Thyroid gland (tissue), 4 donors: Measurements from ENCODE around the gene COMT.

Experiments
- POLR2A ChIP-seq, 2 donors: fragments of 450-650 bp; IDR thresholded peaks; one replicate each; pipeline ENCODE4 v1.6.1; 2017; ENCODE audit warnings: antibody characterized with exemption in 2 of 2, mild to moderate bottlenecking in 2 of 2, moderate library complexity in 1 of 2
- TF ChIP-seq, protein P1 (sequence below), 6 experiments: fragments of 200-600 bp in 3 of 6; fragments of 450-650 bp in 3 of 6; sonication (generic) in 3 of 6; IDR thresholded peaks; one replicate each; pipeline ENCODE4 v1.5.1; 2016 to 2019; ENCODE audit warnings: antibody characterized with exemption in 6 of 6, mild to moderate bottlenecking in 2 of 6, inconsistent platforms in 1 of 6, moderate library complexity in 1 of 6

DNA sequence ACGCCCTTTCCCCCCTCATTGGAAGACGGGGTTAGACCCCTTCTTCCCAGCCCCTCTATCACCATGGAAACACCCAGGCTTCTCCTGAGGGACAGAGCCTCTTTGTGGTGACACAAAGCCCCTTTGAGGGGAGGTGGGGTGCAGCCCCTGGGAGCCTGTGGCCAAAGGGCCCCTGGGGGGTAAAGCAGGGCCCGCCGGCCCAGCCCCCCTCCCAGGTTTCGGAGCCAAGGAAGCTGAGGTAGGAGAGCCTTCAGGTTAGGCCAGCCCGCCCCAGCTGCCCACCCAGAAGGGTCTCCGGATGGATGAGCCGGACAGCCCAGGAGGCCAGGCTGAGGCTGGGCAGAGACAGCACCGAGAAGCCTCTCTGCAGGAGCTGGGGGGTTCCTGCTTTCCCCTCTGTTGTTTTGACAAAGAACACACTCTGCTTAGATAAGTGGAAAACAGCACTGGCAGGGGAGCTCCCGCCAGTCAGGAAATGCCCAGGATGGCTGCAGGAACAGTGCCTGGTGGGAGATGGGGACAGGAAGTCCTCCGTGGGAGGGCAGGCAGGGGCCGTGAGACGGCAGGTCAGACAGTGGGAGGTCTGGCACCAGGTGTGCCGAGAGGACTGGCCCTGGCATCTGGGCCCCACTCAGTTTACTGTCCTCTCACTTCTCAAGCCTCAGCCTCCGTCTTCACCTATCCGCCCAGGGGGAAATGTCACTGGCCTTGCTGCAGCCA is 56.8 kb downstream of the COMT start:
- TF ChIP-seq, protein P1, sequence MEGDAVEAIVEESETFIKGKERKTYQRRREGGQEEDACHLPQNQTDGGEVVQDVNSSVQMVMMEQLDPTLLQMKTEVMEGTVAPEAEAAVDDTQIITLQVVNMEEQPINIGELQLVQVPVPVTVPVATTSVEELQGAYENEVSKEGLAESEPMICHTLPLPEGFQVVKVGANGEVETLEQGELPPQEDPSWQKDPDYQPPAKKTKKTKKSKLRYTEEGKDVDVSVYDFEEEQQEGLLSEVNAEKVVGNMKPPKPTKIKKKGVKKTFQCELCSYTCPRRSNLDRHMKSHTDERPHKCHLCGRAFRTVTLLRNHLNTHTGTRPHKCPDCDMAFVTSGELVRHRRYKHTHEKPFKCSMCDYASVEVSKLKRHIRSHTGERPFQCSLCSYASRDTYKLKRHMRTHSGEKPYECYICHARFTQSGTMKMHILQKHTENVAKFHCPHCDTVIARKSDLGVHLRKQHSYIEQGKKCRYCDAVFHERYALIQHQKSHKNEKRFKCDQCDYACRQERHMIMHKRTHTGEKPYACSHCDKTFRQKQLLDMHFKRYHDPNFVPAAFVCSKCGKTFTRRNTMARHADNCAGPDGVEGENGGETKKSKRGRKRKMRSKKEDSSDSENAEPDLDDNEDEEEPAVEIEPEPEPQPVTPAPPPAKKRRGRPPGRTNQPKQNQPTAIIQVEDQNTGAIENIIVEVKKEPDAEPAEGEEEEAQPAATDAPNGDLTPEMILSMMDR (IDR thresholded peaks at IDR 0.05), result no peak
- TF ChIP-seq POLR2A (IDR thresholded peaks at IDR 0.05), result no peak
